Endothelial cell of umbilical vein (primary cell): ENCODE measurements around the gene TDRD3.

Source experiments
- EZH2 ChIP-seq: IDR thresholded peaks from 2 replicates; pipeline ENCODE4 v1.6.1; 2012; ENCODE audit warnings: borderline replicate concordance, low read depth, mild to moderate bottlenecking, moderate library complexity, low read length, inconsistent platforms; ENCODE audit not compliant: severe bottlenecking
- JUN ChIP-seq: IDR thresholded peaks from 2 replicates; pipeline ENCODE4 v1.6.1; 2011; ENCODE audit warnings: borderline replicate concordance, low read depth; ENCODE audit not compliant: insufficient read length, insufficient read depth
- MYC ChIP-seq: IDR thresholded peaks from one replicate; pipeline ENCODE4 v1.6.1; 2011; ENCODE audit warnings: mild to moderate bottlenecking, low read depth, low read length
- POLR2A ChIP-seq: IDR thresholded peaks from 2 replicates; pipeline ENCODE4 v1.6.1; 2012; ENCODE audit warnings: low read depth, mild to moderate bottlenecking, control low read depth, low read length
- POLR2AphosphoS5 ChIP-seq: IDR thresholded peaks from 2 replicates; pipeline ENCODE4 v1.6.1; 2012; ENCODE audit warnings: low read depth, mild to moderate bottlenecking, control low read depth, low read length, moderate library complexity; ENCODE audit not compliant: insufficient read depth
- TF ChIP-seq, protein P1 (sequence below), 2 donors: IDR thresholded peaks; 1 replicate in 1 of 2; 2 replicates in 1 of 2; pipeline ENCODE4 v1.5.1; 2011; ENCODE audit warnings: low read length in 2 of 2, mild to moderate bottlenecking in 2 of 2, moderate library complexity in 2 of 2, control low read depth in 1 of 2, inconsistent platforms in 1 of 2, low read depth in 1 of 2; ENCODE audit not compliant: insufficient read depth in 1 of 2; ENCODE audit errors: extremely low read depth in 1 of 2

DNA sequence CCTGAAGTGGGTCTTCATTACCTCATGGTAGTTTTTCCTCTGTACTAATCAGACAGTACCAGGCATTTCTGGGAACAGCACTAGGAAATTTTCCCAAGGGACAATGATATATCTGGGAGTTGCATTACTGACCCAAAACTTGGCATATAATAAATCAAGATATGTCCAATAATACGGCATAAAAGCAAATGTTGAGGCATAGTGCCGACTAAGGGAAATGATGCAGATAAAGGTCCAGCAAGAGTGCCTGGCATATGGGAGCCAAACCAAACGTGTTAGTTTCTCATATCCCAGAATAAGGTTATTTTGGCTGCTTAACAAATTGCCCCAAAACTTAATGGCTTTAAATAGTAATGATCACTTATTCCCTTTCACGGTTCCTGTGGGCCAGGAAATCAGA lies 12.1 kb upstream of the TDRD3 start:
- no peak for TF ChIP-seq POLR2AphosphoS5
- TF ChIP-seq, protein P1, sequence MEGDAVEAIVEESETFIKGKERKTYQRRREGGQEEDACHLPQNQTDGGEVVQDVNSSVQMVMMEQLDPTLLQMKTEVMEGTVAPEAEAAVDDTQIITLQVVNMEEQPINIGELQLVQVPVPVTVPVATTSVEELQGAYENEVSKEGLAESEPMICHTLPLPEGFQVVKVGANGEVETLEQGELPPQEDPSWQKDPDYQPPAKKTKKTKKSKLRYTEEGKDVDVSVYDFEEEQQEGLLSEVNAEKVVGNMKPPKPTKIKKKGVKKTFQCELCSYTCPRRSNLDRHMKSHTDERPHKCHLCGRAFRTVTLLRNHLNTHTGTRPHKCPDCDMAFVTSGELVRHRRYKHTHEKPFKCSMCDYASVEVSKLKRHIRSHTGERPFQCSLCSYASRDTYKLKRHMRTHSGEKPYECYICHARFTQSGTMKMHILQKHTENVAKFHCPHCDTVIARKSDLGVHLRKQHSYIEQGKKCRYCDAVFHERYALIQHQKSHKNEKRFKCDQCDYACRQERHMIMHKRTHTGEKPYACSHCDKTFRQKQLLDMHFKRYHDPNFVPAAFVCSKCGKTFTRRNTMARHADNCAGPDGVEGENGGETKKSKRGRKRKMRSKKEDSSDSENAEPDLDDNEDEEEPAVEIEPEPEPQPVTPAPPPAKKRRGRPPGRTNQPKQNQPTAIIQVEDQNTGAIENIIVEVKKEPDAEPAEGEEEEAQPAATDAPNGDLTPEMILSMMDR (IDR thresholded peaks at IDR 0.05; ENCODE audit: extremely low read depth in 1 of 2, insufficient read depth in 1 of 2, low read depth in 1 of 2, low read length in 2 of 2): no peak
- TF ChIP-seq EZH2: no peak
- TF ChIP-seq POLR2A: no peak
- TF ChIP-seq JUN: no peak
- TF ChIP-seq MYC: no peak
